NK-92 (cell line): ENCODE measurements around the gene BCAS3.

Source experiments
- DNase-seq: peaks from one replicate; lab custom pipeline; 2025; ENCODE audit not compliant: unreplicated experiment; lab: John Stamatoyannopoulos, UW

The BCAS3 gene

DNA sequence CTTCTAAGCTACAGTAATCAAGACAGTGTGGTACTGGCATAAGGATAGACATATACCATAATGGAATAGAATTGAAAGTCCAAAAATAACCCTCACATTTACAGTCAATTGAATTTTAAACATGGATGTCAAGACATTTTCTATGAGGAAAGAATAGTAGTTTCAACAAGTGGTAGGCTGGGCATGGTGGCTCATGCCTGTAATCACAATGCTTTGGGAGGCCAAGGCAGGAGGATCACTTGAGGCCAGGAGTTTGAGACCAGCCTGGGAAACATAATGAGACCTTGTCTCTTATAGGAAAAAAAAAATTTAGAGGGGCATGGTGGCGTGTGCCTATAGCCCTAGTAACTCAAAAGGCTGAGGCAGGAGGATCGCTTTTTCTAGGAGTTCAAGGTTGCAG lies 599.2 kb downstream of the BCAS3 start:
- DNase-seq, result no peak

DNA sequence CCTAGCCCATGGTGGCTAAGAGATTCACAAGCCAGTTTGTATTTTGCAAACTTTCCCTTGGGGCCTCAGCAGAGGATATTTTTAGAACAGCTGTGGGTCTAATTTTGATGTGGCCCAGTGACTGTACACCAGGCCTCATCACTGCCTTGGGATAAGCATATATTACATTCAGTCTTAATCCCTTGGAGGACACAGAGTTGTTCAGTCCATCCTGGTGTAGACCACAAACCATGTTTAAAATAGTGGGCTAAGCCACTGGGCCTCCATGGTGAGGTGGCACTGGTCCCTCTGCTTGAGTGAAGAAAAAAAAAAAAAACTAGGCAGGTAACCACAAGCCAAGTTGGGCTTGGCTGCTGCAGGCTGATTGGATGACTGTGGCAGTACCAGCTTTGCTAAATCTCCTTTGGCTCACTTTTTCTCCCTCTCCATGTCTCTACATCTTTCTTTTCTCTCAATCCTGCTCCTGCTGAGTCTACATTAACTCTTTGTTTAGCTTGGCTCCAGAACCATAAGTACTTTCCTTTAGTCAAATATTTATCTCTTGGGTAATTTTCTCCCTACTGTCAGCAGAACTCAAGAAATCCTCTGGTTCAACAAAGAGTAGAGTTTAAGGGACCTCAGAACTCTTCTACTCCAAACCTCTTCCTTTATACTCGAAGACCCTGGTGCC lies 602.0 kb downstream of the BCAS3 start:
- no peak for DNase-seq

DNA sequence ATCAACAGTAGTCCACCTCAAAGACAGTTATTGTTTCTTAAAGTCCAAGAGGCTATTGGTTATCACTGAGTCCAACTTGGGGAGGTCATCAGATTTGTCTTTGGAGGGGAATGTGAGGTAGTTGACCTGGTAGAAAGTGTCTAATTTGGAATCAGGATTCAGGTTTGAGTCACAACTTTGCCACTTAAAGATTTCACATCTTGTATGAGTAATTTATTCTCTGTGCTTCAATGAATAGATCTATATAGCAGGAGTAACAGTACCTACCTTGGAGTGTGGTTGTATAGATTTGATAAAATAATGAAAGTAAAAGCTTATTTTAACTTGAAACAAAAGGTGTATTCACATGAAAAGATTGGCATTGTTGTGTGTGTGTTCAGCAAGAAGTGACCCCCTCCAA lies 602.7 kb downstream of the BCAS3 start:
- no peak for DNase-seq

DNA sequence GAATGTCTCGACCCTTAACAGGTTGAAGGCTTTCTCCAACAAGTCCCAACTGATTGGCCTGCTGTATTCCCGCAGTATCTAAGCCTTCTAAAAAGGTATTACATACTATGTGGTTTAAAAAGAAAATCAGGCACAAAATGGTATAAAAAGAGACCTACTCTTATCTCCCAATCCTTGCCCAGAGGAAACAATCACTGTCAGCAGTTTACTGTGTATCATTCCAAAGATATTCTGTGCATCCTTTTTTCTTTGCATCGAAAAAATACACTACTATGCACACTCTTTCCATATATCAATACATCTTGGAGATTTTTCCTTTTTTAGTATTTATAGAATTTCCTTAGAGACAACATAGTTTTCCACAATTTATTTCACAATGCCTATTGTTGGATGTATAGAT lies 603.2 kb downstream of the BCAS3 start:
- DNase-seq, result no peak

DNA sequence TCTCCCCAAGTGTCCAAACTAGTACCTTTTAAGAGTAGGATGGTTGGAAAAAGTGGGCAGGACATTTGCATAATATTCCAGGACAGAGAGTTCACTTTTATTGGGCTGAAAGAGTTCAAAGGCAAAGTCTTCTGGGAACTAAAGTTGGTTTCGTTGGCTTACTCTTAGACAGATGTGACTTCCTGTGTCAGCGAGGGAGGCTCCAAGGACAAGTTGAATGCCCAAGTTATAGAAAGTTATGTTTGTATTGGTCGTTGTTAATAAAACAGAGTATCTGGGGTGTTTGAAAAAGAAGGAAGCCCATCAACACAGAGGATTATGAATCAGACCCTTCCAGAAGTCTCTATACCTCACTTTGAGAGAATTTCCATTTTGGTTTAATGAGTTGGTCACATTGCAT lies 604.7 kb downstream of the BCAS3 start:
- DNase-seq, result no peak

DNA sequence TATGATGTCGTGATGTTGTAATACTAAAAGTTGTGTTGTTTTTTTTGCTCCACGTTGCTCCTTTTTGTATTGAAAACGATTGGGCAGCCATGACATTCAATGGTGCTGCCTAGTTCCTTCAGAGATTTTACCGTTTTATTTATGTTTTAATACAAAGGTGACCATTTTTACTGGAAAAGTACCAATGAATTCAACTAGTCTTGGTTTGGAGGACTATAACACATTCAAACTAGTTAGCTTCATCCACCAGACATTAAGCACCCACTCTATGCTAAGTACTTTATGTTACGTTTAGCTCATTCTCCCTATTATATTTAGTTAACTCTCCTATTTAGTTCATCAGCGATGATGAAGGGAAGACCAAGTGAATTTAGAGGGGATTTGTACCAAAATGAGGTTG lies 605.4 kb downstream of the BCAS3 start:
- DNase-seq, result no peak

DNA sequence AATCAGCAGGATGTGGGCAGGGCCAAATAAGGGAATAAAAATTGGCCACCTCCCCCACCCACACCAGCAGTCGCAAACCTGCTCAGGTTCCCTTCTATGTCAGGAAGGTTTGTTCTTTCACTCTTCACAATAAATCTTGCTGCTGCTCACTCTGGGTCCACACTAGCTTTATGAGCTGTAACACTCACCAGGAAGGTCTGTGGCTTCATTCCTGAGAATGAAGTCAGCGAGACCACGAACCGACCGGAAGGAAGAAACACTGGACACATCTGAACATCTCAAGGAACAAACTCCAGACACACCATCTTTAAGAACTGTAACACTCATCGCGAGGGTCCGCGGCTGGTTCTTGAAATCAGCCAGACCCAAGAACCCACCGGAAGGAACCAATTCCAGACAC lies 606.5 kb downstream of the BCAS3 start:
- no peak for DNase-seq

DNA sequence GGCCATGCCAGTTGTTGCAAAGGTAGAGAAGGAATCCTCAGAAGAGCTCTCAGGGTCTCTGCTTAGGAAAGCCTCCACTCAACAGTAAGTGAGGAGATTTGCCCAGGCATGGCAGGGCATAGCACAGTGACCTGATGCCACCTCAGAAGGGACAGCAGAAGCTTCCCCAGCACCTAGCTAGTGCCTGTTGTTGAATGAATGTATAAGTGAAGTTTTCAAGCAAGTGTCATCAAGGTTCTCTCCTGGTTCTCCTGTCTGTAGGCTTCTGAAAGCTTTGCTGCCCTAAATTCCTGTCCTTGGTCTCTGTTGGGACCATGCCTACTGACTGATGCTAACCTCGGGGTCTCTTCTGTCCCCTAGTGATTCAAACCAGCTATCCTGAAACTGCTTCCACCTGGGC lies 607.1 kb downstream of the BCAS3 start:
- DNase-seq, result no peak

DNA sequence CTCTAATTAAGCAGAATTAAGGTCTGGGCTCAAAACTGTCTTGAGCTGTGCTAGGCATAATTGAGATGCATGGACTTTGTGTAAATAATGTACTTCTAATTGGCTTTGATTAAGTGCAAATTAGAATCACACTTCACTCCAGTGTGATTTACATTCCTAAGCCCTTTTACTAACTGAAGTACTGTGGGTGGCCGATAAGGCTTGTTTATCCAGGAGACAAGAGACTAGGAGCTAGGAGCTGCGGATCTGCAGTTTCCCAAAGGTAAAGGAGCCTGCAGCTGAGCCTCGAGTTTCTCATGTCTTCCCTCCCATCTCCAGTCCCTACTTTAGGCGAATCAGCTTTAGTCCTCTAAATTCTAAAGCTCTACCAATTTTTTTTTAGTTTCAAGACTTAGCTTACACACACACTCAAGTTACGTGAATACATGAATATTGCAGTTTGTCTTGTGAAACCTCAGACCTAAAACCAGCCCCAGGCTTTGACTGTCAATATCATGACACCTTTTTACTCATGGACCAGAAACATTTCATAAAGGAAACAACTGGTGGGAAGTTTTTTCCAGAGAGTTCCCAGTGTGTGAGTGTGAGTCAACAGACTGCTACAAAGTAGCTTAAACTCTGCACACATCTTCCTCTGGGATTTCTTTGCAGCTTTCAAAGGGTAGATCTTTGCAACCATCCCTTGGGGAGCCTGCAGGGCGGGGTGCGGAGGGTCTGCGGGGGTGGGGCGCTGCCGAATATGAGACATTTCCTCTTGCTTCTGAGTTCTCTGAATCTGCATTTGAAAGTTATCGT lies 608.1 kb downstream of the BCAS3 start:
- DNase-seq, result no peak

DNA sequence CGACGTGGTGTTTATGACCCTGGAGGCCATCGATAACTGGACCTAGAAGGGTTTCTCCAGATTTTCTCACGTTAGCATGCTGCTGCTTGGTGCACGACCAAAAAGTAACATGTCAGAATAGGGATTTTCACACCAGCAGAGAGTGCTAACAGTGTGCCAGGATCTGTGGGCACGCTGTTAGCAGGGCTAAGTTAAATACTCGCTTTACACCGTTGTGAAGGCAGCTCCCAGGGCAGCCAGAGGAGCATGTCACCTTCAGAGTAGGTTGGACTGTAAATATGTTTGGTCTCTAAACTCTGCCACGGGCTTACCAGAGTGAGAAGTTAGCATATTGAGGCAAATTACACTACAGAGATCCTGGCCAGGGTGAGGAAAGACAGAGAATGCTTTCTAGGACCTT lies 608.8 kb downstream of the BCAS3 start:
- DNase-seq, result no peak

DNA sequence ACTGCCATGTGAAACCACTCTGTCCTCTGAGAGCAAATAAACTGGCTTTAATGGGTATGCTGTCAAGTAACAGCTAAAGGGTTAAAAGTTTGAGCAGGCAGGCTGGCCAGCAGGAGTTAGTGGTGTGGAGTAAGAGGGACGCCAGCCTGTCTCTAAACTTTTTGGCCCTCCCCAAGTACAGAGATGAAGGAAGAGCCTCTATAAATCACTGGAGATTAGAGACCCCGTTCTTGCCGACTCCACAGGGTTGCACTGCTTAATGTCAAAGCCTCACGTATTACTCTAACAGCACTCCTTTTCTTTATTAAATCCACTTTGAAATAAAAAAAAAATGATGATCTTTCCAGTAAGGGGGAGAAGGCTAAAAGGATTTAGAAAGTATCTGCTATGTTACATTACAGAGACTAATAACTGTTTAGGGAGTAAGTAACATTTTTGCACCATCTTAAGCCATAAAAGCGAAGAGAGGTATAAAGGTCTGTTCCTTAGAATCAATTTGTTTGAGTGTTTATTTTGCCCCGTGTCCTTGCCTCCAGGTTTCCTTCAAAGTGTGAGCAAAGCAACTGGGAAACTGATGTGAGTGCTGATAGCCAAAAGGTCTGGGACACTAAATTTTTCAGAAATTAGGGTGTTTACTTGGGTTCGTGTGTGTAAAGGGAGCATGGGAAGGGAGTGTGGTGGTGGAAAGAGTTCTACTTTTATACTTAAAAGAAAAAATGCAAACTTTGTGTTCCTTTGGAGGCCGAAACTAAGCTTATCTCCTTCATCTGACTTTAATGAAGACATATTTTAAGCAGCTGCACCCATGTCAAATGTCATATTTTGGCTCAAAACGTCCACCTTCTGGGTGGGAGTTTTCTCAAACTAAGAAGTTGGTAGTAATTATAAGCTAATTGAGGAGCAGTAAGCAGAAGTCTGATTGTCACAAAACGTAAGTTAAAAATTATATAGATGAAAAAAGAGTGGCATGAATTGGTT lies 612.0 kb downstream of the BCAS3 start:
- DNase-seq, result no peak

DNA sequence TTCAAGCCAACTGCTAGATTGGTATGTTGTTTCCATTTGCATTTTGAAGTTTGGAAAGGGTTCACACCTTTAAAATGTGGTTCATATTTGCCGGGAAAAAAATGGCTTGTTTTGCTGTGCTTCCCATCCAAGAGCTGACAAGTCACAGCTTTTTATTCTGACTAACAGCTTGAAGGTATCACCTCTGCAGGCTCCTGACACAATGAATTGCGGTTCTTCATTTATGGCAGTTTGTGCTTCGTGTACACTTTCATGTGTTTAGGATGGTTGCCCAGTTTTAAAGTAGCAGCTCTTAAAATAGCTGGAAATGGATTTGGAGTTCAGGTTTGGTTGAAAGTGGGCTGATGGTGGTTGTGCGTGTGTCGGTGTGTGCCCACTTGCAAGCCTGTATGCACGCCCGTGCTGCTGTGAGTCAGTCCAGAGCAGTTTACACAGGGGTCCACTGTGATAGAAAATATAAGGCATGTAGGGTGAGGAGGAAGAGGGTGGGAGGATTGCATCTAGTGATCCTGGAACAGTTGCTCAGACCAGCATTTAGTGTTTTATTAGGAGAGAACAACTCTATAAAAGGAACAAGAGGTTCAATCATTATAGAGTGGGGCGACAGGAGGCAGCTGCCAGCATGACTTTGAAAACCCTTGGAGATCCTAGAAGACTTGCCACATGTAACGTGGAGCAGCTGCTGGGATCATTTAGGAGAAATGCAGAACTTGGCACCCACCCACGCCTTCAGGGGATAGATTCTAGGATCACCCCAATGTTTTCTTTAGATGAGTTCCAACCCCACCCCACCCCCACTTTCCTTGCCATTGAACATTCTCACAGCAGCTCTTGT lies 614.0 kb downstream of the BCAS3 start:
- no peak for DNase-seq

DNA sequence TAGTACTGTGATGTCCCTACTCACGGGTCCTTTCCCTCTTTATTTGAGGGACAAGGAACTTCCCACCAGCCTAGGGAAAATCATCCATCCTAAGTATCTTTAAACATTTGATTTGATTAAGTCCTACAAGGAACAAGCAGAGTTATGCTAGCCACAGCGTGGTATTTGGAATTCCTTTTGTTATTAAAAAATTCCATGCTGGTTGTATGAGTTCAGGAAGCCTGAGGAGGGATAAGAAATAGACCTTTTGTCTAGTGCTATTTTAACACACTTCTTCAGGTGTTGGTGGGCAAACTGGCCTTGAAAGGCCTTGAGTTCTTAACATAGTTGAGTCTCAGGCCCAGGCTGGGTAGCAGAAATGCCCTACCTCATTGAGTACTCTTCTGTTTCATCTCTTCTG lies 616.6 kb downstream of the BCAS3 start:
- DNase-seq, result no peak

DNA sequence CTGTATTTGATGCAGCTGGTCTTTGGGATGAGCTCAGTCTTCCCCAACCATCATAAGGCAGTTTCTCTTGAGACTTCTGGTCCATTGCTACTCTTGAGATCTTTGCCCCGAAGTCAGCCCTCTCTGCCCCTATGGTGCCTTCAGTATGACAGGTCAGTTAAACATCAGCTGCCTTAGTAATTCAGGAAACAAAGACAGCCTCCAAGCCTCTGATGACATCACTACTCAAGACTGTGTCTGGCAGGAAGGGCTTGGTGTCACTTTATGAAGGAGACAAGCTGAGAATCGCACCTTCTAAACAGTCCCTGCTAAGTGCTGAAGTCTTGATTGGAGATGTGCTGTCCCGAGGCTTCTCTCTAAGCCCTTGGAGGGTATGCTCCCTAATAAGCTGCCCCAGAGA lies 617.1 kb downstream of the BCAS3 start:
- no peak for DNase-seq

DNA sequence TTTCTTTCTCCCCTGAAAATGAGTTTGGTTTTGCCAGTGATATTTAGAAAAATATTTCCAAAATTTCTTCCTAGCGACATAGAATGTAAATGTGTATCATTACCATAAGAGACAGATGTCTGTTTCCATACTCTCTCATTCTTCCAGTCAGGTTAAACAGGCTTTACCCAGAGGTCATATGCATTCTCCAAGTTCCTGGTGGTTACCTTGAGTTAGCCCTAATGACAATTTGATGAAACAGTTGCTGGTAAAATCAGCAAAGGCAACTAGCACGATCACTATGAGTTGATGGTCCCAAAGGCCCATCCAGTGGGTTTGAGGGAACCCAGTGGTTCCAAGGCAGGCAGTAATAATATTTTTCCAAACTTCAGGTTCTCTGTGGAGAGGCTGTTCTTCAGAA lies 618.4 kb downstream of the BCAS3 start:
- no peak for DNase-seq

DNA sequence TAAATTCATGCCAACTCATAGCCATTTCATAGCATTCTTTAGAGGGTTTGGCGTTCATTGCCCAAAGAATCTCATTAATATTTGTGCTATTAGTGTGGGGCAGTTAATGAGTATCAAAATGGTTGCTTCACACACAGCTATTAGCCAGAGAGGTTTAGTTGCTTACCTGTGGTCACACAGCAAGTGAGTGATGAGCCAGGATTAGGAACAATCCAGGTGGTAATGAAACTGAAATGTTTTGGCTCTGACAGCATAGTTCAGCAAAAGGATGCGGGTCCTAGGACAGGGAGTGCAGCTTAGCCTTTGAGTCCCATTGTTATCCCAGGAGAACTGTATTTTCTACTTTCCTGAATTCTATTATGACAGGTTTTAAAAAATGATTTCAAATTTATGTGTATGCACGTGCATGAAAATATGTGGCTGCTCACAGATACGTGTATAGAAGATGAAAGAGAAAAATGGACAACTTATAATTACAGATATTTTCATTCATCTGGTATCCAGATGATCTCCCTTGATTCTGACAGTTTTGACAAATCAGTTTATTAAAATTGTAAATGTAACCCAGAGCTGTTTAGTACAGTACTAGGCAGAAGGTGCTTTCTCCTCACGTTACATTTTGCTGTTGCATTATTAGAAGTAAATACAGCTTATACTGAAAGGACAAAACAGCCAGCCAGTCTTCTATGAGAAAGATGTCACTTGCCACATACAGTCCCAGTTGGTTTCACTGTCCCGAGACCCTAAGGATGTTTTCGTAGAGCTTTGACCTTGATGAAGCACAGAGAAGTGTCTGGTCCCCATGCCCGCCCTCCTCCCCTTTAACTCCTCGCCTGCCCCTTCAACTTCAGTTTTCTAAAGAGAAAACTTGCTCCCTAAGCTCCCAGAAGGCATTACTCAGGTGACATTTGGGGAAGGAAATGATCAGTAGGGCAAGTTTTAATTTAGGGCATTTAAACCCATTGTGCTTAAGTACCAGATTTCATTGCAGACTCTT lies 622.2 kb downstream of the BCAS3 start:
- no peak for DNase-seq

DNA sequence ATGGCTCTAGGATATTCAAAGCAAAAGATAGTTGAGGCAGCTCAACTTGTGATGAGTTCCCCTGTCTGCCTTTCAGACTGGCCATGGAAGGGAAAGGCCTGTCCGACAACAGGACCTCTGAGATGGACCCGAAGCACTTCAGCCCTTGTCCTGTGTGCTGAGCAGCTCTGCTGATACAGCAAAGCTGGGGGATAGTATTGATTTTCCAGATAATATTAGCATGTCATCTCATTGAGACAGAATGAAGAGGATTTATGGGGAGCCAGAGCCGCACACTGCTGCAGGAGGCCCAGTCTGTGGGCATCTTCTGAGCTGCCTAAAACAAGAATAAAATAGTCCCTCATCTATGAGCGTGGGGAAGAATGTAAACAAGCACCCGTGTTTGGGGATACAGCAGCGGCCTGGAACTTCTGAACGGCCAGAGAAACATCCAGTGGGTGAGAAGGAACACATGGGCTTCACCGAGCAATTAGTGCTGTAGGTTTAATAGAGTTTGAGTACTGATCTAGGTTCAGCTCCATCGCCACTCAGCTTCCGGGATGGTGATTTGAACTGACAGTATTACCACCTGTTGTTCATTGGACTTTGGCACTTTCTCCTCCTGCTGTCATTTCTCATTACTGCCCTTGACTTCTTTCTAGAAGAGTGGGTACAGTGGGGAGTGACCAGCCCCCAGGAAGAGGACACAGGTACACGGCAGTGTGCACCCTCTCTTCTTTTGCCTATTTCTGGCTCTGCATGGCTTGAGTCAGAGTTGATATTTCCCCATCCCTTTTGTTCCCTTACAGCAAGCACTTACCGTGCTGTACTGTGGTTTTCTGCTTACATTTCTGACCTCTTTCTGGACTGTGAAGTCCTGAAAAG lies 625.5 kb downstream of the BCAS3 start:
- DNase-seq, result no peak

DNA sequence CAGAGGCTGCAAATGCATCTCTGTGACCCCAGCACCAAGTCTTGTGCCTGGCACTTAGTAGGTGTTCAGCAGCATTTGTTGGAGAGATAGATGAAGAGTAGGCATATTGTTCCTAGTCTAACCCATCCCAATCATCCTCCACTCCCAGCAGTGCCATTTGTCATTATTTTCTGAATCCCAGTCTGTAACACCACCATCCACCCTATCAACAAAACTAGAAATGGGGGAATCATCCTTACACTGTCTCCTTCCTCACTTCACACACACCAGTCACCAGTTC lies 626.1 kb downstream of the BCAS3 start:
- DNase-seq, result no peak

DNA sequence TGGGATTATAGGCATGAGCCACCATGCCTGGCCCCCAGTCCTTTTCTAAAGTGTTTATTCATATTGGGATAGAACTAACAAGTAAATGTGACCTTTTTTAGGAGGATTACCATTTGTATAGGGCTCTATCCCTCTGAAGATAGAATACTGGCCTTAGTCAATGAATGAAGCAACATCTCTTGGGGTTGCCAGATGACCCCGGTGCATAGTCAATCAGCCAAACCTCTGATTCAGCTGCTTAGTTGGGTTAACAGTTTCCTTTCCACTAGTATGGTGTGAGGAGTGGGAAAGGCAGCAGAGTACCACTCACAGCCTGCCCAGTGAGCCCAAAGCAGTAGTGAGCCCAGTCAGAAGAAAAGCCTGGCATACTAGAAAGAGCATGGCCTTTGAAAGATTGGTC lies 627.4 kb downstream of the BCAS3 start:
- no peak for DNase-seq
